GM19463 (cell line): ENCODE data around the gene PPFIA2.
A peak's percentile ranks its signal among the peaks of the same experiment; 100 is the strongest.

Experiments used
- ATAC-seq: cut with Tn5 transposase; IDR thresholded peaks from one replicate; pipeline ENCODE4 v1.9.1; 2021; ENCODE audit warnings: mild to moderate bottlenecking, moderate library complexity; ENCODE audit not compliant: unreplicated experiment

Gene PPFIA2

GRCh38 chr12:81365284-81365683 is 393.9 kb downstream of the PPFIA2 start:
- no peak for ATAC-seq

- no peak for ATAC-seq
Observed at GRCh38 chr12:81360916-81361315, 398.2 kb downstream of the PPFIA2 start.

GRCh38 chr12:81359736-81360135 is 399.4 kb downstream of the PPFIA2 start:
- no peak for ATAC-seq

- no peak for ATAC-seq
Observed at GRCh38 chr12:81354327-81354932, 404.7 kb downstream of the PPFIA2 start.

- ATAC-seq = no peak
Observed at GRCh38 chr12:81350309-81350708, 408.8 kb downstream of the PPFIA2 start.

GRCh38 chr12:81347404-81347803 is 411.7 kb downstream of the PPFIA2 start:
- no peak for ATAC-seq

- no peak for ATAC-seq
Observed at GRCh38 chr12:81340910-81341309, 418.2 kb downstream of the PPFIA2 start.

GRCh38 chr12:81339071-81339470 is 420.1 kb downstream of the PPFIA2 start:
- no peak for ATAC-seq

GRCh38 chr12:81337886-81338285 is 421.3 kb downstream of the PPFIA2 start:
- no peak for ATAC-seq

GRCh38 chr12:81333812-81334211 is 425.3 kb downstream of the PPFIA2 start:
- ATAC-seq = no peak

- ATAC-seq = no peak
Observed at GRCh38 chr12:81332054-81332453, 427.1 kb downstream of the PPFIA2 start.

GRCh38 chr12:81330480-81330879 is 428.7 kb downstream of the PPFIA2 start:
- ATAC-seq = no peak

GRCh38 chr12:81329085-81329484 is 430.1 kb downstream of the PPFIA2 start:
- peak; percentile 81 for ATAC-seq

GRCh38 chr12:81327425-81327824 is 431.7 kb downstream of the PPFIA2 start:
- ATAC-seq = no peak

- no peak for ATAC-seq
Observed at GRCh38 chr12:81325086-81325485, 434.1 kb downstream of the PPFIA2 start.

GRCh38 chr12:81314903-81315531 is 444.1 kb downstream of the PPFIA2 start:
- ATAC-seq = no peak

GRCh38 chr12:81303935-81304334 is 455.2 kb downstream of the PPFIA2 start:
- no peak for ATAC-seq

- no peak for ATAC-seq
Observed at GRCh38 chr12:81300454-81300853, 458.7 kb downstream of the PPFIA2 start.

GRCh38 chr12:81297601-81298000 is 461.5 kb downstream of the PPFIA2 start:
- no peak for ATAC-seq

- no peak for ATAC-seq
Observed at GRCh38 chr12:81296556-81297305, 462.4 kb downstream of the PPFIA2 start.

GRCh38 chr12:81295251-81295650 is 463.9 kb downstream of the PPFIA2 start:
- no peak for ATAC-seq
